H9 (cell line): ENCODE measurements around the gene NEDD4L. TPM values are rescaled to one million over a fixed set of nuclear protein-coding genes. Genes with fewer than 3 reads are reported as not detected.

Source experiments
- DNase-seq: peaks from one replicate; pipeline ENCODE4 v3.0.0-alpha.2; 2017
- H2AFZ ChIP-seq: one replicate; pipeline ENCODE4 v1.6.1; 2013; ENCODE audit warnings: mild to moderate bottlenecking, low read length, control low read depth, moderate library complexity
- H2AK5ac ChIP-seq: 2 replicates; pipeline ENCODE4 v1.6.1; 2013; ENCODE audit warnings: low read length, control low read depth, mixed read lengths; ENCODE audit not compliant: insufficient read length
- H2BK120ac ChIP-seq: one replicate; pipeline ENCODE4 v1.6.1; 2013; ENCODE audit warnings: low read depth, mild to moderate bottlenecking, low read length, control low read depth, inconsistent platforms; ENCODE audit not compliant: poor library complexity, severe bottlenecking
- H2BK12ac ChIP-seq: 2 replicates; pipeline ENCODE4 v1.6.1; 2013; ENCODE audit warnings: low read length, control low read depth, mixed read lengths, low read depth; ENCODE audit not compliant: insufficient read length
- H2BK15ac ChIP-seq: 2 replicates; pipeline ENCODE4 v1.6.1; 2013; ENCODE audit warnings: low read depth, low read length, control low read depth
- H2BK20ac ChIP-seq: one replicate; pipeline ENCODE4 v1.6.1; 2013; ENCODE audit warnings: low read depth, mild to moderate bottlenecking, low read length, control low read depth, inconsistent platforms; ENCODE audit not compliant: poor library complexity, severe bottlenecking
- H2BK5ac ChIP-seq: 2 replicates; pipeline ENCODE4 v1.6.1; 2013; ENCODE audit warnings: low read length, control low read depth, mixed read lengths; ENCODE audit not compliant: insufficient read length
- H3K14ac ChIP-seq: 2 replicates; pipeline ENCODE4 v1.6.1; 2013; ENCODE audit warnings: low read length, control low read depth; ENCODE audit not compliant: insufficient read depth
- H3K18ac ChIP-seq: 2 replicates; pipeline ENCODE4 v1.6.1; 2013; ENCODE audit warnings: low read depth, mild to moderate bottlenecking, mixed read lengths, low read length, control low read depth; ENCODE audit not compliant: insufficient read length
- H3K23ac ChIP-seq: 2 replicates; pipeline ENCODE4 v1.6.1; 2013; ENCODE audit warnings: low read length, control low read depth, mixed read lengths, low read depth; ENCODE audit not compliant: insufficient read length
- H3K23me2 ChIP-seq: 2 replicates; pipeline ENCODE4 v1.6.1; 2013; ENCODE audit warnings: low read depth, mild to moderate bottlenecking, mixed read lengths, low read length, control low read depth; ENCODE audit not compliant: insufficient read length, poor library complexity, severe bottlenecking
- H3K27ac ChIP-seq: 2 replicates; pipeline ENCODE4 v1.5.1; 2013; ENCODE audit warnings: low read length, control low read depth, mixed read lengths, low read depth; ENCODE audit not compliant: insufficient read length
- H3K27me3 ChIP-seq: 2 replicates; pipeline ENCODE4 v1.6.1; 2013; ENCODE audit warnings: low read length, control low read depth, inconsistent platforms; ENCODE audit not compliant: insufficient read depth
- H3K4ac ChIP-seq: 2 replicates; pipeline ENCODE4 v1.6.1; 2013; ENCODE audit warnings: low read depth, mild to moderate bottlenecking, control low read depth, inconsistent platforms, low read length, moderate library complexity
- H3K4me1 ChIP-seq: 2 replicates; pipeline ENCODE4 v1.6.1; 2013; ENCODE audit warnings: low read length, control low read depth, inconsistent platforms; ENCODE audit not compliant: insufficient read depth
- H3K4me2 ChIP-seq: 2 replicates; pipeline ENCODE4 v1.6.1; 2013; ENCODE audit warnings: low read length, control low read depth, mixed read lengths; ENCODE audit not compliant: insufficient read length, insufficient read depth
- H3K56ac ChIP-seq: 2 replicates; pipeline ENCODE4 v1.6.1; 2013; ENCODE audit warnings: low read depth, mild to moderate bottlenecking, mixed read lengths, low read length, control low read depth; ENCODE audit not compliant: insufficient read length
- H3K79me1 ChIP-seq: 2 replicates; pipeline ENCODE4 v1.6.1; 2013; ENCODE audit warnings: low read depth, mild to moderate bottlenecking, moderate library complexity, low read length, control low read depth, inconsistent platforms; ENCODE audit not compliant: insufficient read depth, poor library complexity, severe bottlenecking
- H3K79me2 ChIP-seq: 2 replicates; pipeline ENCODE4 v1.6.1; 2013; ENCODE audit warnings: low read length, control low read depth, inconsistent platforms; ENCODE audit not compliant: insufficient read depth
- H3K9ac ChIP-seq: 2 replicates; pipeline ENCODE4 v1.6.1; 2013; ENCODE audit warnings: low read length, control low read depth, mixed read lengths; ENCODE audit not compliant: insufficient read length; ENCODE audit errors: extremely low read depth
- H3K9me3 ChIP-seq: one replicate; pipeline ENCODE4 v1.6.1; 2013; ENCODE audit warnings: low read depth, low read length, inconsistent platforms; ENCODE audit not compliant: control insufficient read depth
- H3T11ph ChIP-seq: one replicate; pipeline ENCODE4 v1.6.1; 2013; ENCODE audit warnings: mild to moderate bottlenecking, low read length, control low read depth, inconsistent platforms
- H4K20me1 ChIP-seq: one replicate; pipeline ENCODE4 v1.6.1; 2013; ENCODE audit not compliant: control insufficient read depth, insufficient read length, insufficient read depth
- H4K5ac ChIP-seq: 2 replicates; pipeline ENCODE4 v1.6.1; 2013; ENCODE audit warnings: low read depth, mild to moderate bottlenecking, mixed read lengths, low read length, control low read depth; ENCODE audit not compliant: insufficient read length
- H4K8ac ChIP-seq: replicated peaks from 2 replicates; pipeline ENCODE4 v1.6.1; 2013; ENCODE audit warnings: low read length, control low read depth, mixed read lengths, low read depth; ENCODE audit not compliant: insufficient read length
- H4K91ac ChIP-seq: 2 replicates; pipeline ENCODE4 v1.6.1; 2013; ENCODE audit warnings: low read depth, mild to moderate bottlenecking, moderate library complexity, mixed read lengths, low read length, control low read depth; ENCODE audit not compliant: insufficient read length
- H3K27ac Mint-ChIP-seq, 3 experiments: 2 replicates in 2 of 3; 3 replicates in 1 of 3; pipeline ENCODE4 v1.8.0; 2020 to 2021; ENCODE audit warnings: mixed read lengths in 3 of 3, mild to moderate bottlenecking in 1 of 3, moderate library complexity in 1 of 3
- H3K27me3 Mint-ChIP-seq: 2 replicates; pipeline ENCODE4 v1.8.0; 2021; ENCODE audit warnings: low read depth, mild to moderate bottlenecking, moderate library complexity, mixed read lengths
- H3K36me3 Mint-ChIP-seq, 3 experiments: 2 replicates in 2 of 3; 3 replicates in 1 of 3; pipeline ENCODE4 v1.8.0; 2020 to 2021; ENCODE audit warnings: low read depth in 3 of 3, mixed read lengths in 3 of 3; ENCODE audit not compliant: insufficient read depth in 1 of 3
- H3K4me1 Mint-ChIP-seq, 2 experiments: 2 replicates each; pipeline ENCODE4 v1.8.0; 2020; ENCODE audit warnings: mixed read lengths in 2 of 2
- H3K4me3 Mint-ChIP-seq, 2 experiments: 2 replicates in 1 of 2; 3 replicates in 1 of 2; pipeline ENCODE4 v1.8.0; 2020 to 2021; ENCODE audit warnings: mild to moderate bottlenecking in 2 of 2, mixed read lengths in 2 of 2, moderate library complexity in 1 of 2
- H3K9me3 Mint-ChIP-seq, 2 experiments: 2 replicates in 1 of 2; 3 replicates in 1 of 2; pipeline ENCODE4 v1.8.0; 2020; ENCODE audit warnings: mild to moderate bottlenecking in 2 of 2, mixed read lengths in 2 of 2, moderate library complexity in 1 of 2
- CTCF ChIP-seq: fragments of 200-600 bp; sonication (generic); conservative IDR thresholded peaks from 3 replicates; pipeline ENCODE4 v1.8.0; 2021; ENCODE audit warnings: antibody characterized with exemption, mild to moderate bottlenecking
- WGBS: extraction: QIAGEN DNeasy Blood & Tissue Kit; methylation state at CpG from one replicate; pipeline ENCODE4 v1.1.7; 2013; ENCODE audit warnings: missing lambda C conversion rate, low lambda C conversion rate, mixed read lengths; ENCODE audit not compliant: insufficient read length; ENCODE audit errors: extremely low coverage; 5-methylcytosine and 5-hydroxymethylcytosine counted together
- total RNA-seq: library from RNA; stranded (reverse); gene quantifications from 2 replicates; pipeline ENCODE4 v1.2.1, GENCODE V29; 2021

The NEDD4L gene
- total RNA-seq, 1 experiment from 2014 or later, result 76.3 TPM

- Histone ChIP-seq H4K8ac (no peak overlapping the region), H4K5ac (no peak overlapping the region), H3K23me2 (no peaks in the 10 kb centered on the region), H2AK5ac (no peak overlapping the region), H2BK120ac (no peak overlapping the region), H3K18ac (no peak overlapping the region), H2BK12ac (no peak overlapping the region), H3T11ph (no peak overlapping the region), H3K9ac (no peak overlapping the region), H3K27me3 (no peaks in the 10 kb centered on the region), H2BK20ac (no peak overlapping the region), H3K79me2 (peaks cover 1% of the 10 kb centered on the region; the same call in 1 of the 2 replicates), H4K20me1 (no peaks in the 10 kb centered on the region), H3K23ac (no peak overlapping the region), H2BK5ac (no peak overlapping the region), H3K4ac (no peak overlapping the region), H3K14ac (no peak overlapping the region), H3K79me1 (no peaks in the 10 kb centered on the region), H3K9me3 (no peaks in the 10 kb centered on the region), H3K56ac (no peak overlapping the region), H3K4me2 (no peak overlapping the region), H3K4me1 (no peaks in the 10 kb centered on the region), H4K91ac (no peak overlapping the region), H2BK15ac (no peak overlapping the region), H2AFZ (no peak overlapping the region), H3K27ac (no peak overlapping the region)
- Mint-ChIP-seq H3K36me3 (peaks cover 0 to 13% (median 8%) of the 10 kb centered on the region in 3 experiments; a peak in 5 of 7 replicates), H3K4me3 (no peak overlapping the region), H3K27ac (peak overlapping the region in 2 of 3 experiments; percentile 31 to 41; a peak in 3 of 7 replicates), H3K27me3 (no peaks in the 10 kb centered on the region), H3K9me3 (no peaks in the 10 kb centered on the region), H3K4me1 (peaks cover 8 to 12% of the 10 kb centered on the region in 2 experiments)
- TF ChIP-seq CTCF, result no peak
- WGBS, result no CpG with 5 or more reads among the region's 5 CpGs
- DNase-seq, result no peak
Measured at GRCh38 chr18:58168221-58168620, 124.2 kb downstream of the NEDD4L start.
